HUES64 (cell line): ENCODE measurements around the gene GLYATL3.

ENCODE experiments used
- H3K27ac ChIP-seq: 2 replicates; pipeline ENCODE4 v1.7.0; 2013; ENCODE audit warnings: low read depth, low read length, inconsistent platforms
- H3K27me3 ChIP-seq: 2 replicates; pipeline ENCODE4 v1.6.1; 2013; ENCODE audit warnings: mild to moderate bottlenecking, low read length; ENCODE audit not compliant: insufficient read depth
- H3K36me3 ChIP-seq: 2 replicates; pipeline ENCODE4 v1.6.1; 2013; ENCODE audit warnings: mild to moderate bottlenecking, low read length; ENCODE audit not compliant: insufficient read depth
- H3K4me1 ChIP-seq: 2 replicates; pipeline ENCODE4 v1.6.1; 2013; ENCODE audit warnings: mild to moderate bottlenecking, low read length, moderate library complexity; ENCODE audit not compliant: insufficient read depth
- H3K4me3 ChIP-seq: 2 replicates; pipeline ENCODE4 v1.5.1; 2013; ENCODE audit warnings: mild to moderate bottlenecking, low read length, moderate library complexity
- H3K9ac ChIP-seq: 2 replicates; pipeline ENCODE4 v1.6.1; 2013; ENCODE audit warnings: mild to moderate bottlenecking, low read depth, low read length
- H3K9me3 ChIP-seq: 2 replicates; pipeline ENCODE4 v1.6.1; 2013; ENCODE audit warnings: low read depth, low read length; ENCODE audit not compliant: insufficient read depth
- WGBS: fragments of 150-250, 120-280 bp; methylation state at CpG from one replicate; pipeline ENCODE4 v1.1.7; 2013; ENCODE audit warnings: missing lambda C conversion rate; 5-methylcytosine and 5-hydroxymethylcytosine counted together

GLYATL3 gene

DNA sequence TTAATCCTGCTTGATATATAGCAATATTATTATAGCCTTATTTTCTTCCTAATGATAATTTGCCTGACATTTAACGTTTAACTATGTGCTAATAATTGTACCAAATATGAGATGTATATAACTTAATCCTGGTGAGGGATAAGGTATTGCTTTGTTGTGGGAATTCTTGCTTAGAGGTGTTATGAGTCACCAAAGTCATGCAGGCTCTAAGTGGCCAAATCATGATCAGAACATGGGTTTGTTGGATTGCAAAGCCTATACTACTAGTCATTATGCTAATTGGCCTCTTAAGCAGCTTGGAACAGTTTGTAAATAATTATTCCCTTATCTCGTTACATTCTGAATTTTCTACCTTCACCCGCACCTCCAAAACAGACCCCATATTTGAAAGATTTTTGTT is 28.8 kb downstream of the GLYATL3 start:
- H3K36me3 ChIP-seq, result no peaks in the 10 kb centered on the region
- H3K9ac ChIP-seq, result no peak overlapping the region
- WGBS, result 94% methylated on average over 2 of the region's 3 CpGs
- no peak overlapping the region for H3K4me3 ChIP-seq
- no peaks in the 10 kb centered on the region for H3K27me3 ChIP-seq
- no peaks in the 10 kb centered on the region for H3K9me3 ChIP-seq
- H3K4me1 ChIP-seq, result peaks cover 12% of the 10 kb centered on the region
- no peak overlapping the region for H3K27ac ChIP-seq

DNA sequence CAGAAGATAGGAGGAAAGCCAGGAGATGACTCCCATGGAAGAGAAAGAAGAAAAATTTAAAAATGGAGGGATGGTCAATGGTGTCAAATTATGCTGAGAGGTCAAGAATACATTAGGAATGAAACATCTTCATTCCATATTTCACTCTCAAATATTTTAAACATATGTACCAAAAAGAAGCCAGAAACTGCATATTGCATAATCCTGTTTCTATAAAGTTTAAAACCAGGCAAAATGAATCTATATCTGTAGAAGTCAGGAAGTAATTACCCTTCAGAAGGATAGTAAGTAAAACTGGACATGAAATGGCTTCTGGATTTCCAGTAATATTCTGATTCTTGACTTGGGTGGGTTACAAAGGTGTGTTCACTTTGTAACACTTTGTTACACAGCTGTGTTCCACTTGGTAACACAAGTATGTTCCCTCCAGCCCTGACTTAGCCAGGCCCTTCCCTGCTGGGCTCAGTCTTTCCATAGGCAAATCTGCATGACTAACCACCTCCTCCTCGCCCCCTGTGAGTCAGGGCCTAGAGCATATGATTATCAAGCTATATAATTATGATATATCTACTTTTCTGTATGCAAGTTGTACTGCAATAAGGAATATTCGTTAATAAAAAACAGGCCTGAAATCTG is 30.5 kb downstream of the GLYATL3 start:
- WGBS, result no CpG with 5 or more reads among the region's 2 CpGs
- H3K4me1 ChIP-seq, result peaks cover 12% of the 10 kb centered on the region
- H3K27ac ChIP-seq, result no peak overlapping the region
- no peaks in the 10 kb centered on the region for H3K9me3 ChIP-seq
- H3K9ac ChIP-seq, result no peak overlapping the region
- H3K27me3 ChIP-seq, result no peaks in the 10 kb centered on the region
- no peak overlapping the region for H3K4me3 ChIP-seq
- no peaks in the 10 kb centered on the region for H3K36me3 ChIP-seq

DNA sequence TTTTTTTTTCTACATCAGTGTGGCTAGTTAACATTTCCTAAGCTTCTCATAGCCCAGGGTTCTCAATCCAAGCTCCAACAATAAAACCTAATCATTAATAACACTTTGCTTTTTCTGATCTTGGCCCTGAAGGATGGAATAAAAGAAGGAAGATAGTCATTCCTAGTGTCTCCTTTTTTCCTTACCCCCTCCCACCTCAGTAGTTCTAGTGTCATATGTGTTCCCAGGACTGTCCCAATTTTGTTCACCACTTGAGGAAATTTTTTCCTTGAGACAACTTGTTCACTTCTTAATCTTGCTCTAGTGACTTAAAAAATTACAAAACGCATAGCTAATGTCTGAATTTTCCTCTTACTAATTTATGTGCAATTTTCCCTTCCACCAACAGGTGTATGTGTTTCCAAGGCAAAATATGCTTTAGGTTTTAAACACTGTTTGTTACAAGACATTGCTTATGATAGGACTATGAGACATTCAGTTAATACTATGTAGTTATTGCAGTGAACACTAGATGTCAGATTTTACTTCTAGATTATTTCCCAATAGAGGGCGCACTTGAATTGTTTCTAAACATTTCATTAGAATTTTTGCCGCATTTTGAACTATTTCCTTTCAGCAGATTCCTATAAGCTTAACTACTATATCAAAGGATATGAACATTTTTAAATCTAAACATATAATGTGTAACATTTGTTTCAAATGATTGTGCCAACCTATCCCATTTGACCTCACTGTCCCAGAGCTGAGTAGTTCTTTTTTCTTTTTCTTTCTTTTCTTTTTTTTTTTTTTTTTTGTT is 32.2 kb downstream of the GLYATL3 start:
- 24% methylated on average over 3 of the region's 3 CpGs for WGBS
- Histone ChIP-seq H3K9ac (no peak overlapping the region), H3K27me3 (no peaks in the 10 kb centered on the region), H3K27ac (no peak overlapping the region), H3K36me3 (no peaks in the 10 kb centered on the region), H3K4me1 (peaks cover 6% of the 10 kb centered on the region), H3K4me3 (no peak overlapping the region), H3K9me3 (no peaks in the 10 kb centered on the region)

DNA sequence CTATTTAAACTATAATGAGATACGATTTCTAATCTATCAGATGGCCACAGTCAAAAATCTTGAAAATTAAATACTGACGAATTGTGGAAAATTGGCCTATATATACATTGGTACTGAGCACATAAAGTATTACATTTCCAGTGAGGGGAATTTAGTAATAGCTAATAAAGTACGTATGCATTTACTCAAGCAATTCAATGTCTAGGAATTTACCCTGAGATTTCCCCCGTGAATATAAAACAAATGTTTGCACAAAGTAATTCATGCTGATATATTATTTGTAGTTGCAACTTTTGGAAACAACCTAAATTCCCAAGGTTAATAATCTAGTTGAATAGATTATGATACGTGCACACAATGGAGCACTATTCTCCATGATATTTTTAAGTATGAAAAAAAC is 36.1 kb downstream of the GLYATL3 start:
- no peaks in the 10 kb centered on the region for H3K9me3 ChIP-seq
- peaks cover 3% of the 10 kb centered on the region; the same call in 1 of the 2 replicates for H3K4me1 ChIP-seq
- no peak overlapping the region for H3K4me3 ChIP-seq
- WGBS, result 92% methylated on average over 2 of the region's 5 CpGs
- no peak overlapping the region for H3K27ac ChIP-seq
- no peak overlapping the region for H3K9ac ChIP-seq
- H3K27me3 ChIP-seq, result no peaks in the 10 kb centered on the region
- H3K36me3 ChIP-seq, result no peaks in the 10 kb centered on the region

DNA sequence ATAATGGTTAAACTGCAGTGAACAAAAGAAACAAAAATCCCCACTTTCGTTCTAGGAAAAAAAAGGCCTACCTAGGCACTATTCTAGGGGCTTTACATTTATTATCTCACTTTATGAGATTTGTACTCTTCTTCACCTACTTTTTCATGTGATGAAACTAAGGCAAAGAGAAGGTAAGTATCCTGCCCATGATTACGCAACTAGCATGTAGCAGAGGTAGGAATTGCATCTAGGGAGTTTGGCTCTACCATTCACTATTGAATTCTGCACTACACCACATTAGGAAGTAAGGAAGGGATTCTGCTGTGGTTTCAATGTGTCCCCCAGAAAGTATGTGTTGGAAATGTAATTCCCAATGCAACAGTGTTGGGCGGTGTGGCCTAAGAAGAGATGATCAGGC is 39.4 kb downstream of the GLYATL3 start:
- Histone ChIP-seq H3K27ac (no peak overlapping the region), H3K36me3 (no peaks in the 10 kb centered on the region), H3K9me3 (no peaks in the 10 kb centered on the region), H3K9ac (no peak overlapping the region), H3K4me1 (peaks cover 14% of the 10 kb centered on the region), H3K4me3 (no peak overlapping the region), H3K27me3 (no peaks in the 10 kb centered on the region)
- WGBS, result 100% methylated on average over 2 of the region's 3 CpGs

DNA sequence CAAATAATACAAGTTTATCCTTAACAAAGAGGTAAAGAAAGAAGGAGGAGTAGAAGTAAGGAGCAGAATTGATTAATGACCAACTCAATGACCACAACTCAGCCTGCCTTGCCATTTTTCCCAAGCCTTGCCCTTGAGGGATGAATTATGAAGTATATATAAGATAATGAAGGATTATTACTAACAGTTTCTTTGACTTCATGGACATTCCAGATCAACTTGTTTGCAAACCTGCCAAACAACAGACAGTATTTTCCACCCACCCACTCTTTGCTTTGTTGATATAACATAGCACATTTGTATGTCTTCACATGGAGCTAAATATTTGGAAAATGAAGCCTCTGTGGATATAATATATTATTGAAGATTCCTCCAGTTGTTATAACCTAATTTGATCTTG is 40.9 kb downstream of the GLYATL3 start:
- Histone ChIP-seq H3K36me3 (no peaks in the 10 kb centered on the region), H3K27me3 (no peaks in the 10 kb centered on the region), H3K4me1 (peaks cover 14% of the 10 kb centered on the region), H3K27ac (0 out of 2 replicates have a peak overlapping the region, but pooled peaks have one; percentile 11), H3K9ac (no peak overlapping the region), H3K9me3 (no peaks in the 10 kb centered on the region), H3K4me3 (no peak overlapping the region)

DNA sequence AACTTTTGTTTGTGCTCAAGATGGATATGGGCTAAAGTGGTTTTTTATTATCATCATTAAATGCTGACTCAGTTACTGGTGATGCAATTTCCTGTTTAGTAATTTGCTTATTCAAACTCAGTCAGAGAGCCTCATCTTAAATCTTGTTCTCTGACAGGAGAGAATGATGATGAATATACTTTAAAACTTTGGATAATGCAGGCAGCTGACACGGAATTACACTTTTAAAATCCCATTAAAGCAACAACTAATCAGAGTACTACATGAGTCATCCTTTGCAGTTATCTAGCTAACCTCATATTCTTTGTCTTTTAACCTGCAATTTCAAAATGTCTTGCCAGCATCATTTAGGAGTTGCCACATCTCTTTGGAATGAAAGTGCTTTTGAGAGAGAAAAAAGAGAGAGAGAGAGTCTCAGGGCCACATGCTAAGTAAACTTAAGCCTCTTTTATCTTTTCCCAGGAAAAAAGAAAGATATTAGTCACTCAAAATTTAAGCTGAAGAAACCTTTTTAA is 41.5 kb downstream of the GLYATL3 start:
- Histone ChIP-seq H3K4me1 (peaks cover 14% of the 10 kb centered on the region), H3K36me3 (no peaks in the 10 kb centered on the region), H3K27ac (no peak overlapping the region; the same call in 1 of the 2 replicates), H3K27me3 (no peaks in the 10 kb centered on the region), H3K9me3 (no peaks in the 10 kb centered on the region), H3K9ac (no peak overlapping the region), H3K4me3 (no peak overlapping the region)
- WGBS, result 63% methylated on average over 1 of the region's 1 CpG

DNA sequence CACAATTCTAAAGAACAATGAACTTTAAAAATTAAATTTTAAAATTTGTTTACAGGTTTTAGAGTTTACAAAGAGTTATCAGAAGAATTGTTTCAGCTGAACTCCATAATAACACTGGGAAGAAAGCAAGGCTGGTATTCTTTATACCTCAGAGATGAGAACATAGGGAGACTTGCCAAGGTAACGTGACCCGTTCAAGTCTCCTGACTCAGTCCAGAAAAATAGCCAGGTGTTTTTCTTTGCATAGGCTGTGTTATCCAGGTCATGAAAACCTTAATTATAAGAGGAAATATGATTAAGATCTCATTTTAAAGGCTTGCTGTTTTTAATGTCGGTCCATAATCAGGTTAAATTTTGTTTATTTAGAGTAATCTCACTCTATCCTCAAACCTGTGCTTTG is 42.2 kb downstream of the GLYATL3 start:
- peaks cover 14% of the 10 kb centered on the region for H3K4me1 ChIP-seq
- 94% methylated on average over 2 of the region's 3 CpGs for WGBS
- H3K9me3 ChIP-seq, result no peaks in the 10 kb centered on the region
- H3K27me3 ChIP-seq, result no peaks in the 10 kb centered on the region
- no peak overlapping the region for H3K9ac ChIP-seq
- no peaks in the 10 kb centered on the region for H3K36me3 ChIP-seq
- no peak overlapping the region for H3K4me3 ChIP-seq
- no peak overlapping the region for H3K27ac ChIP-seq

DNA sequence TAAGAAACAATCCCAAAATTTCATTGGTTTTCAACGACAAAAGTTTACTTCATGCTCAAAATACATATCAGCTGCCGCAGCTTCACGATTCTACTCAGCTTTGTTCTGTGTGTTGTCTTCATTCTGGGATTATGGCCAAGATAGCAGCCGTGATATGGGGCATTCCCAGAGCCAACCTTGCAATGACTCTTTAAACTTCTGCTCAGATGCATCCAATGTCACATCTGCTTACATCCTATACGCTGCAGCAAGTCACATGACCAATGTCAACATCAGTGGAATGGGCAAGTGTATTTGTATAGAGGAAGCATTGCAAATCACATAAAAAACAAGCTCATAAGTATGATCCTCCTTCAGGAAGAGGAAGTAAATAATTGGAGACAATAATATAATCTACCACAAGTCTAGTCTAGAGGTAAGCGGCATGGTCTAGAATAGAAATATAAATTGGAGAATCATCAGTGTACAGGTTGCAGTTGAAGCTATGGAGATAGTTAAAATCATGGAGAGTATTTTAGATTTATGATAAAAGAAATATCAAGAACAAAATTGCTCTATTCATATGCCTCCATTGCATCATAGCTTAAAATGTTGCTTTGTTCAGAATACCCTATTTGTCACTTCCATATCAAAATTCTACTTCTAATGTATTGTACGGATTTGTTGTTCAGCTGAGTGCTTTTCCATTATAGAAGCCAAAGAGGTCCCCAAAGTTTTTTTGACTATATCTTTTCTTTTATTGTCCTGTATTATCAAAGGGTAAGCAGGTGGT is 43.5 kb downstream of the GLYATL3 start:
- Histone ChIP-seq H3K4me1 (peaks cover 14% of the 10 kb centered on the region), H3K27me3 (no peaks in the 10 kb centered on the region), H3K36me3 (no peaks in the 10 kb centered on the region), H3K9ac (no peak overlapping the region), H3K27ac (no peak overlapping the region), H3K4me3 (no peak overlapping the region), H3K9me3 (no peaks in the 10 kb centered on the region)
- 96% methylated on average over 6 of the region's 7 CpGs for WGBS

DNA sequence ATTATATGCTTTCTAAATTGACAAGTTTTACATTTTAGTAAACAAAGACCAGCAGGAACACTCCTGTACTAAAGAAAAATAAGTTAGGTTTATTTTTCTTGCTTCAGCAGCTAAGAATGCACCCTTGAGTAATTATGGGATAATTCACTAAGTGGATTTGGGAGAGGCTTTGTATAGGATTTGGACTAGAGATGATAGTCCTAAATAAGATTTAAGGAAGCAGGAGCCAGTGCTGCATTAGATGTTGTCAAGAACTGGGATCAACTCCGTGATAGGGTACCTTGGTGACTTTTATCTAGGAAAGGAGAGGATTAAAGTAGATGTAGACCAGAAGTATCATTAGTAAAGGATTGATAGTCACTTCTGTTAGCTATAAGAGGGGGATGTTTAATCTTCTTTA is 46.6 kb downstream of the GLYATL3 start:
- Histone ChIP-seq H3K9me3 (no peaks in the 10 kb centered on the region), H3K4me3 (no peak overlapping the region), H3K27me3 (peaks cover 20% of the 10 kb centered on the region; the same call in 1 of the 2 replicates), H3K9ac (no peak overlapping the region), H3K36me3 (no peaks in the 10 kb centered on the region), H3K27ac (no peak overlapping the region), H3K4me1 (peaks cover 13% of the 10 kb centered on the region)
- 86% methylated on average over 1 of the region's 1 CpG for WGBS
